IMR-90 (cell line): ENCODE results near the gene RAP2B. TPM values are rescaled to one million over a fixed set of nuclear protein-coding genes. Genes with fewer than 3 reads are reported as not detected.
A peak's percentile ranks its signal among the peaks of the same experiment; 100 is the strongest.

ENCODE experiments used
- ATAC-seq: fragments of 200-7000 bp; cut with Tn5 transposase; 2 replicates; pipeline ENCODE4 v1.9.1; 2020; ENCODE audit warnings: low read depth, mild to moderate bottlenecking, moderate library complexity
- BruUV-seq: library from RNA; stranded (reverse); fragments of 400-500 nt; replicated peaks from 2 replicates; lab custom pipeline; 2021; lab: Mats Ljungman, UMichigan
- CTCF ChIA-PET: fragments of 300-600 bp; formaldehyde crosslinking; extraction: SDS; loops from one replicate; lab custom pipeline; 2021; ENCODE audit warnings: antibody characterized with exemption; lab: Yijun Ruan, JAX
- POLR2A ChIA-PET: fragments of 300-600 bp; sonication (Branson Sonifier 250); formaldehyde crosslinking; loops from one replicate; lab custom pipeline; 2022; ENCODE audit warnings: antibody characterized with exemption; ENCODE audit not compliant: unreplicated experiment; lab: Charles Lee
- DNase-seq: peaks from one replicate; pipeline ENCODE4 v3.0.0; 2013
- H2AFZ ChIP-seq: replicated peaks from 2 replicates; pipeline ENCODE3; 2013; ENCODE audit warnings: low read length, mild to moderate bottlenecking; ENCODE audit not compliant: poor library complexity
- H2AK5ac ChIP-seq: 2 replicates; pipeline ENCODE4 v1.6.1; 2013; ENCODE audit warnings: low read depth, low read length, inconsistent platforms
- H2AK9ac ChIP-seq: replicated peaks from 2 replicates; pipeline ENCODE3; 2013; ENCODE audit warnings: mild to moderate bottlenecking, low read depth, low read length, moderate library complexity; ENCODE audit not compliant: poor library complexity
- H2BK120ac ChIP-seq: 2 replicates; pipeline ENCODE4 v1.6.1; 2013; ENCODE audit warnings: low read depth, low read length, inconsistent platforms
- H2BK15ac ChIP-seq: 3 replicates; pipeline ENCODE4 v1.6.1; 2013; ENCODE audit warnings: low read depth, low read length, inconsistent platforms
- H2BK20ac ChIP-seq: 2 replicates; pipeline ENCODE4 v1.6.1; 2013; ENCODE audit warnings: low read depth, mild to moderate bottlenecking, inconsistent platforms, low read length, moderate library complexity
- H2BK5ac ChIP-seq: 2 replicates; pipeline ENCODE4 v1.6.1; 2013; ENCODE audit warnings: mild to moderate bottlenecking, low read depth, low read length, inconsistent platforms; ENCODE audit not compliant: poor library complexity, severe bottlenecking
- H3K14ac ChIP-seq: replicated peaks from 2 replicates; pipeline ENCODE4 v1.6.1; 2013; ENCODE audit warnings: low read depth, low read length, inconsistent platforms
- H3K18ac ChIP-seq: 2 replicates; pipeline ENCODE4 v1.6.1; 2013; ENCODE audit warnings: low read depth, low read length, control low read depth
- H3K23ac ChIP-seq: 2 replicates; pipeline ENCODE4 v1.6.1; 2013; ENCODE audit warnings: low read depth, low read length, inconsistent platforms
- H3K27ac ChIP-seq: 2 replicates; pipeline ENCODE4 v1.5.1; 2013; ENCODE audit warnings: mild to moderate bottlenecking, control low read depth, low read length; ENCODE audit not compliant: insufficient read depth
- H3K27me3 ChIP-seq: 2 replicates; pipeline ENCODE4 v1.6.1; 2013; ENCODE audit warnings: low read length; ENCODE audit not compliant: control insufficient read depth, insufficient read depth
- H3K36me3 ChIP-seq: 2 replicates; pipeline ENCODE4 v1.6.1; 2013; ENCODE audit warnings: low read length, mixed read lengths; ENCODE audit not compliant: control insufficient read depth, insufficient read depth
- H3K4ac ChIP-seq: 2 replicates; pipeline ENCODE4 v1.6.1; 2013; ENCODE audit warnings: low read depth, low read length, inconsistent platforms
- H3K4me1 ChIP-seq: 2 replicates; pipeline ENCODE4 v1.6.1; 2013; ENCODE audit warnings: low read length, mixed read lengths; ENCODE audit not compliant: control insufficient read depth, insufficient read depth
- H3K4me2 ChIP-seq: 2 replicates; pipeline ENCODE4 v1.6.1; 2013; ENCODE audit warnings: low read depth, mild to moderate bottlenecking, control low read depth, low read length, moderate library complexity
- H3K4me3 ChIP-seq: 2 replicates; pipeline ENCODE4 v1.5.1; 2013; ENCODE audit warnings: low read depth, mild to moderate bottlenecking, control low read depth, low read length, moderate library complexity; ENCODE audit not compliant: insufficient read depth
- H3K56ac ChIP-seq: 2 replicates; pipeline ENCODE4 v1.6.1; 2013; ENCODE audit warnings: low read length, inconsistent platforms; ENCODE audit not compliant: insufficient read depth; ENCODE audit errors: extremely low read depth
- H3K79me1 ChIP-seq, 2 experiments: 2 replicates each; pipeline ENCODE4 v1.6.1; 2013; ENCODE audit warnings: low read length in 2 of 2, inconsistent platforms in 1 of 2, low read depth in 1 of 2
- H3K9ac ChIP-seq: 2 replicates; pipeline ENCODE4 v1.6.1; 2013; ENCODE audit warnings: low read depth, low read length, control low read depth
- H3K9me1 ChIP-seq: 2 replicates; pipeline ENCODE4 v1.6.1; 2013; ENCODE audit warnings: low read length, inconsistent platforms; ENCODE audit not compliant: insufficient read depth
- H3K9me3 ChIP-seq: 2 replicates; pipeline ENCODE4 v1.6.1; 2013; ENCODE audit warnings: low read length; ENCODE audit not compliant: control insufficient read depth, insufficient read depth
- H4K20me1 ChIP-seq: 2 replicates; pipeline ENCODE4 v1.6.1; 2013; ENCODE audit warnings: low read length, inconsistent platforms; ENCODE audit not compliant: insufficient read depth
- H4K5ac ChIP-seq: 2 replicates; pipeline ENCODE4 v1.6.1; 2013; ENCODE audit warnings: mild to moderate bottlenecking, low read depth, low read length, control low read depth
- H4K8ac ChIP-seq, 2 experiments: 2 replicates each; pipeline ENCODE4 v1.6.1; 2013; ENCODE audit warnings: low read depth in 2 of 2, low read length in 2 of 2, control low read depth in 1 of 2, inconsistent platforms in 1 of 2
- H4K91ac ChIP-seq: 2 replicates; pipeline ENCODE4 v1.6.1; 2013; ENCODE audit warnings: low read depth, low read length, inconsistent platforms; ENCODE audit not compliant: insufficient read depth
- BHLHE40 ChIP-seq: fragments of 150-350 bp; IDR thresholded peaks from 2 replicates; pipeline ENCODE4 v1.6.1; 2016; ENCODE audit warnings: mild to moderate bottlenecking, low read depth, low read length
- CHD1 ChIP-seq: IDR thresholded peaks from 2 replicates; pipeline ENCODE4 v1.6.1; 2012; ENCODE audit warnings: low read depth, low read length, improper control_type of control experiment
- CTCF ChIP-seq: conservative IDR thresholded peaks from 2 replicates; pipeline ENCODE4 v1.5.1; 2012; ENCODE audit warnings: mild to moderate bottlenecking, low read depth, low read length, improper control_type of control experiment
- FOS ChIP-seq: fragments of 150-350 bp; IDR thresholded peaks from 2 replicates; pipeline ENCODE4 v1.6.1; 2016; ENCODE audit warnings: low read depth, low read length
- MAFK ChIP-seq: IDR thresholded peaks from 2 replicates; pipeline ENCODE4 v1.6.1; 2012; ENCODE audit warnings: low read depth, low read length, improper control_type of control experiment
- MAZ ChIP-seq: IDR thresholded peaks from 2 replicates; pipeline ENCODE4 v1.6.1; 2012; ENCODE audit warnings: low read depth, mild to moderate bottlenecking, low read length, improper control_type of control experiment, moderate library complexity, borderline replicate concordance
- MXI1 ChIP-seq: IDR thresholded peaks from 2 replicates; pipeline ENCODE4 v1.6.1; 2012; ENCODE audit warnings: low read depth, mild to moderate bottlenecking, low read length, moderate library complexity, borderline replicate concordance
- NFE2L2 ChIP-seq: fragments of 150-350 bp; IDR thresholded peaks from 2 replicates; pipeline ENCODE4 v1.6.1; 2016; ENCODE audit warnings: low read depth, mild to moderate bottlenecking, low read length
- RCOR1 ChIP-seq: IDR thresholded peaks from 2 replicates; pipeline ENCODE4 v1.6.1; 2012; ENCODE audit warnings: mild to moderate bottlenecking, low read length, improper control_type of control experiment; ENCODE audit not compliant: insufficient replicate concordance
- RFX5 ChIP-seq: IDR thresholded peaks from 2 replicates; pipeline ENCODE4 v1.8.0; 2012; ENCODE audit warnings: low read depth, mild to moderate bottlenecking, low read length, moderate library complexity
- USF2 ChIP-seq: fragments of 150-350 bp; IDR thresholded peaks from 2 replicates; pipeline ENCODE4 v1.6.1; 2017; ENCODE audit warnings: mild to moderate bottlenecking, antibody characterized with exemption, low read length, low read depth
- WGBS, 2 experiments: methylation state at CpG; one replicate each; pipeline versions ENCODE4 v1.1.5 to v1.1.7; 2013; ENCODE audit warnings: missing lambda C conversion rate in 2 of 2; ENCODE audit not compliant: insufficient read length in 1 of 2; ENCODE audit errors: extremely low coverage in 2 of 2; 5-methylcytosine and 5-hydroxymethylcytosine counted together
- dilution Hi-C: fragments of 300-500 bp; cut with HindIII; formaldehyde crosslinking; loops from one replicate; pipeline ENCODE4 v1.14.3; 2018; ENCODE audit warnings: low sequenced_read_pairs; ENCODE audit not compliant: unreplicated experiment
- in situ Hi-C: fragments of 300-500 bp; cut with MboI; formaldehyde crosslinking; loops from 3 replicates; pipeline ENCODE4 v1.14.3; 2019; ENCODE audit warnings: low sequenced_read_pairs, inconsistent platforms, mixed read lengths
- intact Hi-C: fragments of 100-400 bp; cut with micrococcal nuclease; formaldehyde crosslinking; loops from 2 replicates; pipeline ENCODE4 v1.10.0; 2022
- polyA plus RNA-seq, 3 experiments: library from polyadenylated mRNA; depleted of rRNA; stranded (reverse); fragments of >200 nt; gene quantifications; 2 replicates each; pipeline ENCODE4 v1.2.3, GENCODE V29; 2012; ENCODE audit warnings: low replicate concordance in 1 of 3
- total RNA-seq: library from RNA; depleted of rRNA; stranded (reverse); fragments of >200 nt; gene quantifications from 2 replicates; pipeline ENCODE4 v1.2.3, GENCODE V29; 2012
- TF ChIP-seq, protein P1 (sequence below): fragments of 150-350 bp; IDR thresholded peaks from 2 replicates; pipeline ENCODE4 v1.6.1; 2016; ENCODE audit warnings: low read depth, mild to moderate bottlenecking, low read length, moderate library complexity, borderline replicate concordance

RAP2B gene
- total and polyA plus RNA-seq, 2 of the 4 experiments (the other 2 are of a cell fraction), result 6.6 to 12.4 TPM

GRCh38 chr3:153138276-153139210 is 23.5 kb upstream of the RAP2B start:
- ATAC-seq (peak; percentile 64), DNase-seq (peak; percentile 96)
- Histone ChIP-seq H3K4ac (peak overlapping the region; percentile 95), H3K36me3 (no peaks in the 10 kb centered on the region), H4K20me1 (no peaks in the 10 kb centered on the region), H4K8ac (peak overlapping the region; percentile 56 to 79), H2BK15ac (peak overlapping the region; percentile 90), H3K14ac (peak overlapping the region; percentile 1; the same call in 1 of the 2 replicates), H2BK120ac (peak overlapping the region; percentile 92), H3K27me3 (no peaks in the 10 kb centered on the region), H2AFZ (peak overlapping the region; percentile 11), H3K56ac (peak overlapping the region; percentile 34; the same call in 1 of the 2 replicates), H3K79me1 (no peaks in the 10 kb centered on the region), H2AK5ac (peak overlapping the region; percentile 49), H2BK20ac (peak overlapping the region; percentile 93), H4K91ac (peak overlapping the region; percentile 16), H3K27ac (peak overlapping the region; percentile 64; the same call in 1 of the 2 replicates), H3K4me3 (no peak overlapping the region), H2AK9ac (peak overlapping the region; percentile 55), H3K4me2 (peak overlapping the region; percentile 27; the same call in 1 of the 2 replicates), H3K9me3 (no peaks in the 10 kb centered on the region), H3K9ac (no peak overlapping the region), H2BK5ac (peak overlapping the region; percentile 77), H3K18ac (peak overlapping the region; percentile 47; the same call in 1 of the 2 replicates), H3K4me1 (peaks cover 3% of the 10 kb centered on the region), H3K23ac (peak overlapping the region; percentile 13; the same call in 1 of the 2 replicates), H4K5ac (peak overlapping the region; percentile 19), H3K9me1 (peaks cover 4% of the 10 kb centered on the region; the same call in 1 of the 2 replicates)
- ChIA-PET CTCF (interaction anchor here (0.6 kb wide), 1 partner anchor 342 kb away, joined by 6 read pairs; no protein-coding TSS in a partner anchor), POLR2A (no interaction called here)
- intact Hi-C loops, result no loop called here
- dilution Hi-C loops, result no loop called here
- no TSS peak for BruUV-seq
- in situ Hi-C loops, result no loop called here
- no CpG with 5 or more reads among the region's 5 CpGs for WGBS, 2 experiments
- TF ChIP-seq NFE2L2 (peak; percentile 97), USF2 (no peak), RCOR1 (peak; percentile 67), CHD1 (no peak), MXI1 (no peak), BHLHE40 (peak; percentile 13; the same call in 1 of the 2 replicates), MAZ (peak; percentile 21; the same call in 1 of the 2 replicates), CTCF (no peak), MAFK (peak; percentile 95), FOS (peak; percentile 93), RFX5 (no peak)
- TF ChIP-seq, protein P1, sequence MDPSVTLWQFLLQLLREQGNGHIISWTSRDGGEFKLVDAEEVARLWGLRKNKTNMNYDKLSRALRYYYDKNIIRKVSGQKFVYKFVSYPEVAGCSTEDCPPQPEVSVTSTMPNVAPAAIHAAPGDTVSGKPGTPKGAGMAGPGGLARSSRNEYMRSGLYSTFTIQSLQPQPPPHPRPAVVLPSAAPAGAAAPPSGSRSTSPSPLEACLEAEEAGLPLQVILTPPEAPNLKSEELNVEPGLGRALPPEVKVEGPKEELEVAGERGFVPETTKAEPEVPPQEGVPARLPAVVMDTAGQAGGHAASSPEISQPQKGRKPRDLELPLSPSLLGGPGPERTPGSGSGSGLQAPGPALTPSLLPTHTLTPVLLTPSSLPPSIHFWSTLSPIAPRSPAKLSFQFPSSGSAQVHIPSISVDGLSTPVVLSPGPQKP, result no peak
